Loucy (cell line): ENCODE measurements around the gene IGSF21.

Experiments used
- H2AFZ ChIP-seq: fragments of 200-600 bp; sonication (generic); 2 replicates; pipeline ENCODE4 v1.6.0; 2016; ENCODE audit warnings: antibody characterized with exemption, mild to moderate bottlenecking, low read length, moderate library complexity
- H3F3A ChIP-seq: fragments of 200-600 bp; 2 replicates; pipeline ENCODE4 v1.6.0; 2016; ENCODE audit warnings: antibody characterized with exemption, low read depth, mild to moderate bottlenecking
- H3K27me3 ChIP-seq: fragments of 200-600 bp; sonication (generic); 2 replicates; pipeline ENCODE4 v1.6.1; 2014; ENCODE audit warnings: low read length, mild to moderate bottlenecking; ENCODE audit not compliant: insufficient read depth, poor library complexity, severe bottlenecking
- H3K36me3 ChIP-seq: fragments of 200-600 bp; sonication (generic); 2 replicates; pipeline ENCODE4 v1.6.1; 2016; ENCODE audit warnings: low read length; ENCODE audit not compliant: insufficient read depth
- H3K4me1 ChIP-seq: fragments of 200-600 bp; sonication (generic); 2 replicates; pipeline ENCODE4 v1.5.1; 2014; ENCODE audit warnings: low read length, mild to moderate bottlenecking; ENCODE audit not compliant: insufficient read depth, poor library complexity, severe bottlenecking
- H3K4me2 ChIP-seq: fragments of 200-600 bp; sonication (generic); 2 replicates; pipeline ENCODE4 v1.6.0; 2014; ENCODE audit warnings: antibody characterized with exemption, low read length, low read depth, mild to moderate bottlenecking; ENCODE audit not compliant: poor library complexity, severe bottlenecking
- H3K4me3 ChIP-seq: fragments of 200-600 bp; sonication (generic); 2 replicates; pipeline ENCODE4 v1.5.1; 2014; ENCODE audit warnings: low read length, mild to moderate bottlenecking, mixed read lengths; ENCODE audit not compliant: poor library complexity, severe bottlenecking
- H3K79me2 ChIP-seq: fragments of 200-600 bp; sonication (generic); 2 replicates; pipeline ENCODE4 v1.6.1; 2014; ENCODE audit warnings: low read length; ENCODE audit not compliant: insufficient read depth
- H3K9ac ChIP-seq: fragments of 200-600 bp; sonication (generic); 2 replicates; pipeline ENCODE4 v1.6.0; 2014; ENCODE audit warnings: mild to moderate bottlenecking, low read depth, low read length, moderate library complexity; ENCODE audit not compliant: poor library complexity, severe bottlenecking
- H3K9me2 ChIP-seq: fragments of 200-600 bp; sonication (generic); replicated peaks from 2 replicates; pipeline ENCODE4 v1.6.1; 2016; ENCODE audit warnings: low read depth, low read length, mixed read lengths
- H3K9me3 ChIP-seq: fragments of 200-600 bp; sonication (generic); 2 replicates; pipeline ENCODE4 v1.6.1; 2014; ENCODE audit warnings: mild to moderate bottlenecking, antibody characterized with exemption, low read length, low read depth; ENCODE audit not compliant: insufficient read depth
- H4K20me1 ChIP-seq: fragments of 200-600 bp; sonication (generic); 2 replicates; pipeline ENCODE4 v1.6.0; 2014; ENCODE audit warnings: antibody characterized with exemption, low read length, mild to moderate bottlenecking; ENCODE audit not compliant: insufficient read depth, poor library complexity, severe bottlenecking
- CTCF ChIP-seq: fragments of 200-600 bp; sonication (generic); conservative IDR thresholded peaks from 2 replicates; pipeline ENCODE4 v1.5.1; 2014; ENCODE audit warnings: mild to moderate bottlenecking, antibody characterized with exemption, low read length
- EZH2phosphoT487 ChIP-seq: fragments of 200-600 bp; IDR thresholded peaks from 2 replicates; pipeline ENCODE4 v1.6.1; 2018; ENCODE audit warnings: antibody characterized with exemption, mild to moderate bottlenecking, moderate library complexity, borderline replicate concordance

Gene IGSF21

GRCh38 chr1:18237371-18237770 lies 129.8 kb downstream of the IGSF21 start:
- H3K9me3 ChIP-seq, result peaks cover 8% of the 10 kb centered on the region; the same call in 1 of the 2 replicates
- TF ChIP-seq EZH2phosphoT487 (no peak), CTCF (no peak)
- no peaks in the 10 kb centered on the region for H3K9me2 ChIP-seq
- no peaks in the 10 kb centered on the region for H3K27me3 ChIP-seq
- H4K20me1 ChIP-seq, result no peaks in the 10 kb centered on the region
- H3K4me1 ChIP-seq, result no peaks in the 10 kb centered on the region
- H3K36me3 ChIP-seq, result no peaks in the 10 kb centered on the region
- no peaks in the 10 kb centered on the region for H3K79me2 ChIP-seq
- no peaks in the 10 kb centered on the region for H3F3A ChIP-seq
- no peak overlapping the region for H3K4me2 ChIP-seq
- no peak overlapping the region for H2AFZ ChIP-seq
- no peak overlapping the region for H3K4me3 ChIP-seq
- no peak overlapping the region for H3K9ac ChIP-seq

GRCh38 chr1:18238190-18238589 lies 130.6 kb downstream of the IGSF21 start:
- Histone ChIP-seq H4K20me1 (no peaks in the 10 kb centered on the region), H3K27me3 (no peaks in the 10 kb centered on the region), H3K4me3 (no peak overlapping the region), H3F3A (no peaks in the 10 kb centered on the region), H2AFZ (no peak overlapping the region), H3K79me2 (no peaks in the 10 kb centered on the region), H3K4me2 (no peak overlapping the region), H3K9ac (no peak overlapping the region), H3K9me3 (peaks cover 4% of the 10 kb centered on the region; the same call in 1 of the 2 replicates), H3K36me3 (no peaks in the 10 kb centered on the region), H3K4me1 (no peaks in the 10 kb centered on the region), H3K9me2 (no peaks in the 10 kb centered on the region)
- TF ChIP-seq EZH2phosphoT487, result no peak
- no peak for TF ChIP-seq CTCF

GRCh38 chr1:18239671-18240070 lies 132.1 kb downstream of the IGSF21 start:
- H3K79me2 ChIP-seq, result no peaks in the 10 kb centered on the region
- no peak overlapping the region for H2AFZ ChIP-seq
- no peaks in the 10 kb centered on the region for H4K20me1 ChIP-seq
- no peaks in the 10 kb centered on the region for H3K4me1 ChIP-seq
- no peak overlapping the region for H3K4me3 ChIP-seq
- no peaks in the 10 kb centered on the region for H3K36me3 ChIP-seq
- no peaks in the 10 kb centered on the region for H3K27me3 ChIP-seq
- no peak overlapping the region for H3K9ac ChIP-seq
- no peak for TF ChIP-seq EZH2phosphoT487
- no peak for TF ChIP-seq CTCF
- H3F3A ChIP-seq, result no peaks in the 10 kb centered on the region
- H3K9me3 ChIP-seq, result peaks cover 4% of the 10 kb centered on the region; the same call in 1 of the 2 replicates
- no peaks in the 10 kb centered on the region for H3K9me2 ChIP-seq
- no peak overlapping the region for H3K4me2 ChIP-seq
